GF-D8 (cell line): ENCODE results near the gene ANGPTL2.
A peak's percentile ranks its signal among the peaks of the same experiment; 100 is the strongest.

Experiments used
- DNase-seq: peaks from one replicate; lab custom pipeline; 2025; lab: John Stamatoyannopoulos, UW

Gene ANGPTL2

GRCh38 chr9:127136081-127136879, 13.8 kb upstream of the ANGPTL2 start:
- DNase-seq = no peak

GRCh38 chr9:127135056-127135745, 12.8 kb upstream of the ANGPTL2 start:
- no peak for DNase-seq

- no peak for DNase-seq
These were observed 11.3 kb upstream of the ANGPTL2 start for GRCh38 chr9:127133739-127134167.

GRCh38 chr9:127132921-127133647, 10.6 kb upstream of the ANGPTL2 start:
- no peak for DNase-seq

- no peak for DNase-seq
These were observed 9.9 kb upstream of the ANGPTL2 start for GRCh38 chr9:127132375-127132774.

GRCh38 chr9:127131871-127132270, 9.4 kb upstream of the ANGPTL2 start:
- no peak for DNase-seq

GRCh38 chr9:127130661-127131538, 8.5 kb upstream of the ANGPTL2 start:
- peak; percentile 72 for DNase-seq

GRCh38 chr9:127130235-127130634, 7.8 kb upstream of the ANGPTL2 start:
- no peak for DNase-seq

GRCh38 chr9:127129718-127130085, 7.3 kb upstream of the ANGPTL2 start:
- DNase-seq = no peak

GRCh38 chr9:127129073-127129717, 6.8 kb upstream of the ANGPTL2 start:
- no peak for DNase-seq

GRCh38 chr9:127128341-127129072, 6.1 kb upstream of the ANGPTL2 start:
- DNase-seq = no peak

- no peak for DNase-seq
These were observed 4.5 kb upstream of the ANGPTL2 start for GRCh38 chr9:127126971-127127370.

- DNase-seq = no peak
These were observed 2.4 kb upstream of the ANGPTL2 start for GRCh38 chr9:127124792-127125191.

- no peak for DNase-seq
These were observed 1.7 kb upstream of the ANGPTL2 start for GRCh38 chr9:127124111-127124531.

GRCh38 chr9:127123064-127123890, 842 bp upstream of the ANGPTL2 start:
- DNase-seq = no peak

- DNase-seq = no peak
These were observed 733 bp downstream of the ANGPTL2 start for GRCh38 chr9:127121628-127122175.

GRCh38 chr9:127119320-127119709, 3.1 kb downstream of the ANGPTL2 start:
- no peak for DNase-seq

- no peak for DNase-seq
These were observed 3.7 kb downstream of the ANGPTL2 start for GRCh38 chr9:127118597-127119319.

GRCh38 chr9:127117801-127118200, 4.6 kb downstream of the ANGPTL2 start:
- no peak for DNase-seq
